GM12878 (cell line): ENCODE data around the gene MAN1A1. TPM values are rescaled to one million over a fixed set of nuclear protein-coding genes. Genes with fewer than 3 reads are reported as not detected.

Experiments
- ATAC-seq: fragments of 200-7000 bp; cut with Tn5 transposase; 3 replicates; pipeline ENCODE4 v1.9.1; 2020; ENCODE audit warnings: mild to moderate bottlenecking, moderate library complexity
- BruUV-seq: library from RNA; stranded (reverse); fragments of 400-500 nt; replicated peaks from 2 replicates; lab custom pipeline; 2021; lab: Mats Ljungman, UMichigan
- CTCF ChIA-PET: fragments of 300-600 bp; sonication (Branson Sonifier 250); formaldehyde crosslinking; extraction: SDS; loops from one replicate; lab custom pipeline; 2021; ENCODE audit warnings: inconsistent platforms; lab: Yijun Ruan, JAX
- POLR2A ChIA-PET: fragments of 350-600 bp; formaldehyde crosslinking; extraction: SDS; loops from one replicate; lab custom pipeline; 2021; ENCODE audit warnings: inconsistent platforms; lab: Charles Lee
- RAD21 ChIA-PET: fragments of 300-600 bp; sonication (Branson Sonifier 250); formaldehyde crosslinking; loops from one replicate; lab custom pipeline; 2023; ENCODE audit warnings: antibody characterized with exemption; ENCODE audit not compliant: unreplicated experiment; lab: Charles Lee
- SMC1A ChIA-PET: fragments of 300-600 bp; sonication (Branson Sonifier 250); formaldehyde crosslinking; loops from one replicate; lab custom pipeline; 2023; ENCODE audit not compliant: unreplicated experiment, uncharacterized antibody; lab: Charles Lee
- DNase-seq: peaks from one replicate; pipeline ENCODE4 v3.0.0-alpha.2; 2011; ENCODE audit warnings: low read depth, low spot score
- FAIRE-seq: peaks from 3 replicates; lab custom pipeline; 2011; peaks lifted over from hg19 to GRCh38; lab: Jason Lieb, UNC
- H2AFZ ChIP-seq: 2 replicates; pipeline ENCODE4 v1.6.0; 2011; ENCODE audit warnings: low read depth, low read length, control low read depth; ENCODE audit not compliant: control insufficient read depth
- H3K27ac ChIP-seq: 2 replicates; pipeline ENCODE4 v1.5.1; 2011; ENCODE audit warnings: control low read depth; ENCODE audit not compliant: control insufficient read depth, insufficient read depth
- H3K27me3 ChIP-seq, 2 experiments: replicated peaks in 1 of 2; 2 replicates each; pipeline versions ENCODE4 v1.6.0 to v1.6.1; 2011; ENCODE audit warnings: low read length in 1 of 2; ENCODE audit not compliant: control insufficient read depth in 2 of 2, insufficient read depth in 2 of 2
- H3K36me3 ChIP-seq, 2 experiments: 2 replicates each; pipeline ENCODE4 v1.5.1; 2011; ENCODE audit warnings: low read length in 1 of 2; ENCODE audit not compliant: control insufficient read depth in 2 of 2, insufficient read depth in 2 of 2
- H3K4me1 ChIP-seq: 2 replicates; pipeline ENCODE4 v1.6.1; 2011; ENCODE audit warnings: mild to moderate bottlenecking, low read length, moderate library complexity, mixed read lengths; ENCODE audit not compliant: control insufficient read depth, insufficient read depth
- H3K4me2 ChIP-seq: 2 replicates; pipeline ENCODE4 v1.6.0; 2011; ENCODE audit warnings: control low read depth; ENCODE audit not compliant: control insufficient read depth, insufficient read depth
- H3K4me3 ChIP-seq: fragments of 200-600 bp; sonication (generic); 2 replicates; pipeline ENCODE4 v1.5.1; 2016
- H3K79me2 ChIP-seq: 2 replicates; pipeline ENCODE4 v1.6.0; 2011; ENCODE audit warnings: low read length; ENCODE audit not compliant: control insufficient read depth, insufficient read depth
- H3K9ac ChIP-seq: 2 replicates; pipeline ENCODE4 v1.8.0; 2011; ENCODE audit warnings: low read length, control low read depth, mixed read lengths; ENCODE audit not compliant: control insufficient read depth, insufficient read depth
- H3K9me3 ChIP-seq: replicated peaks from 3 replicates; pipeline ENCODE4 v1.5.1; 2011; ENCODE audit warnings: mild to moderate bottlenecking, low read length; ENCODE audit not compliant: control insufficient read depth, insufficient read depth
- H4K20me1 ChIP-seq: 2 replicates; pipeline ENCODE4 v1.6.0; 2011; ENCODE audit not compliant: control insufficient read depth, insufficient read depth
- ATF3 ChIP-seq: IDR thresholded peaks from 2 replicates; pipeline ENCODE4 v1.6.1; 2011; ENCODE audit warnings: low read depth, mild to moderate bottlenecking, low read length, moderate library complexity, borderline replicate concordance; ENCODE audit errors: extremely low read depth
- CBFB ChIP-seq: IDR thresholded peaks from 2 replicates; pipeline ENCODE4 v1.6.1; 2016; ENCODE audit warnings: antibody characterized with exemption, low read depth
- CUX1 ChIP-seq: IDR thresholded peaks from 2 replicates; pipeline ENCODE4 v1.6.1; 2012; ENCODE audit warnings: improper control_type of control experiment, low read depth, low read length; ENCODE audit not compliant: insufficient replicate concordance
- NFYB ChIP-seq: IDR thresholded peaks from 2 replicates; pipeline ENCODE4 v1.6.1; 2011; ENCODE audit warnings: low read depth, mild to moderate bottlenecking, low read length, improper control_type of control experiment, moderate library complexity; ENCODE audit not compliant: insufficient read depth
- SIN3A ChIP-seq: IDR thresholded peaks from 2 replicates; pipeline ENCODE4 v1.6.1; 2012; ENCODE audit warnings: low read depth, low read length, improper control_type of control experiment
- WGBS: methylation state at CpG from one replicate; pipeline ENCODE4 v1.1.6; 2016; ENCODE audit warnings: low lambda C conversion rate; ENCODE audit not compliant: insufficient replicate concordance, insufficient coverage; ENCODE audit errors: missing lambda C conversion rate; 5-methylcytosine and 5-hydroxymethylcytosine counted together
- in situ Hi-C: fragments of 300-500 bp; cut with MboI; formaldehyde crosslinking; loops from 9 replicates; pipeline ENCODE4 v1.14.3; 2018; ENCODE audit warnings: mixed read lengths
- intact Hi-C: fragments of 100-400 bp; cut with micrococcal nuclease; formaldehyde crosslinking; loops from one replicate; pipeline ENCODE4 v1.14.2; 2022; ENCODE audit not compliant: unreplicated experiment
- polyA plus RNA-seq, 11 experiments: library from polyadenylated mRNA; depleted of rRNA in 4 of 11; unstranded in 6 of 11; stranded (reverse) in 5 of 11; fragments of >200 nt; fragmentation: Nextera tagmentation in 4 of 11; fragmentation: Illumina TruSeq in 1 of 11; extraction: Ambion mirVana in 4 of 11; extraction: Trizol in 1 of 11; gene quantifications; 1 replicate in 1 of 11; 2 replicates in 10 of 11; pipeline versions ENCODE4 v1.2.1 to v1.2.3, GENCODE V29; 2011 to 2016; ENCODE audit warnings: inconsistent platforms in 2 of 11, missing spikeins in 2 of 11, low read depth in 1 of 11
- total RNA-seq, 4 experiments: library from RNA; depleted of rRNA in 3 of 4; stranded (reverse); fragments of >200 nt in 3 of 4; fragmentation: Illumina TruSeq in 1 of 4; extraction: Trizol in 1 of 4; gene quantifications; 2 replicates each; pipeline versions ENCODE4 v1.2.1 to v1.2.3, GENCODE V29; 2013 to 2021

The MAN1A1 gene
- total and polyA plus RNA-seq, 10 of the 15 experiments (the other 5 are each of a cell fraction or from before 2014, with no cell fraction given): 5.4 to 28.1 (median 19.5) TPM

- WGBS: 47% methylated on average over 3 of the region's 3 CpGs
- ChIA-PET CTCF (interaction anchor here (0.7 to 3.2 kb wide), 6 partner anchors 8 to 948 kb away, joined by 3 to 39 read pairs (median 4); no protein-coding TSS in a partner anchor), POLR2A (interaction anchor here (1.7 kb wide), 1 partner anchor 217 kb away, joined by 3 read pairs; no protein-coding TSS in a partner anchor)
Measured at GRCh38 chr6:119133400-119133799, 216.2 kb downstream of the MAN1A1 start.

More at GRCh38 chr6:119133400-119133799, 216.2 kb downstream of the MAN1A1 start:
- ChIA-PET RAD21 (interaction anchor here (0.6 to 3.4 kb wide), 3 partner anchors 12 to 39 kb away, joined by 3 to 19 read pairs (median 4); no protein-coding TSS in a partner anchor), SMC1A (interaction anchor here (0.8 to 1.3 kb wide), 3 partner anchors 15 to 16 kb away, joined by 3 to 4 read pairs (median 3); no protein-coding TSS in a partner anchor)
- Histone ChIP-seq H3K9ac (no peak overlapping the region), H3K79me2 (no peaks in the 10 kb centered on the region), H3K27me3 (no peaks in the 10 kb centered on the region; a peak in 1 of 4 replicates), H3K36me3 (no peaks in the 10 kb centered on the region), H3K4me1 (no peaks in the 10 kb centered on the region), H3K4me2 (no peak overlapping the region), H2AFZ (no peak overlapping the region), H3K9me3 (no peaks in the 10 kb centered on the region), H4K20me1 (no peaks in the 10 kb centered on the region), H3K27ac (no peak overlapping the region), H3K4me3 (no peak overlapping the region)
- ATAC-seq (no peak), DNase-seq (no peak), FAIRE-seq (no peak)
- TF ChIP-seq ATF3: no peak
- no peak for TF ChIP-seq SIN3A
- TF ChIP-seq NFYB: no peak
- TF ChIP-seq CBFB: no peak
- no peak for TF ChIP-seq CUX1
- in situ Hi-C loops (no loop called here), intact Hi-C loops (no loop called here)
- BruUV-seq: no TSS peak
